SH-SY5Y (cell line): ENCODE measurements around the gene WNK2.

ENCODE experiments used
- GATA2 ChIP-seq: IDR thresholded peaks from 2 replicates; pipeline ENCODE4 v1.6.1; 2011; ENCODE audit warnings: mild to moderate bottlenecking, low read depth, low read length
- GATA3 ChIP-seq: IDR thresholded peaks from 2 replicates; pipeline ENCODE4 v1.6.1; 2011; ENCODE audit warnings: low read depth, mild to moderate bottlenecking, low read length, moderate library complexity

- TF ChIP-seq GATA2 (no peak), GATA3 (no peak)
These were observed 44.4 kb upstream of the WNK2 start for GRCh38 chr9:93139365-93140182.
